ENCODE results near the gene FLNC.

GRCh38 chr7:128878226-128879105 lies 48.3 kb downstream of the FLNC start:
- TF ChIP-seq NR3C1 (CRISPR knock-in tag; IDR thresholded peaks at IDR 0.05), result no peak
- TF ChIP-seq, protein P1, sequence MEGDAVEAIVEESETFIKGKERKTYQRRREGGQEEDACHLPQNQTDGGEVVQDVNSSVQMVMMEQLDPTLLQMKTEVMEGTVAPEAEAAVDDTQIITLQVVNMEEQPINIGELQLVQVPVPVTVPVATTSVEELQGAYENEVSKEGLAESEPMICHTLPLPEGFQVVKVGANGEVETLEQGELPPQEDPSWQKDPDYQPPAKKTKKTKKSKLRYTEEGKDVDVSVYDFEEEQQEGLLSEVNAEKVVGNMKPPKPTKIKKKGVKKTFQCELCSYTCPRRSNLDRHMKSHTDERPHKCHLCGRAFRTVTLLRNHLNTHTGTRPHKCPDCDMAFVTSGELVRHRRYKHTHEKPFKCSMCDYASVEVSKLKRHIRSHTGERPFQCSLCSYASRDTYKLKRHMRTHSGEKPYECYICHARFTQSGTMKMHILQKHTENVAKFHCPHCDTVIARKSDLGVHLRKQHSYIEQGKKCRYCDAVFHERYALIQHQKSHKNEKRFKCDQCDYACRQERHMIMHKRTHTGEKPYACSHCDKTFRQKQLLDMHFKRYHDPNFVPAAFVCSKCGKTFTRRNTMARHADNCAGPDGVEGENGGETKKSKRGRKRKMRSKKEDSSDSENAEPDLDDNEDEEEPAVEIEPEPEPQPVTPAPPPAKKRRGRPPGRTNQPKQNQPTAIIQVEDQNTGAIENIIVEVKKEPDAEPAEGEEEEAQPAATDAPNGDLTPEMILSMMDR (CRISPR knock-in tag; IDR thresholded peaks at IDR 0.05), result no peak
- no peak for TF ChIP-seq ZNF333 (CRISPR knock-in tag; IDR thresholded peaks at IDR 0.05; ENCODE audit: borderline replicate concordance)
- no peak for TF ChIP-seq MXI1 (IDR thresholded peaks at IDR 0.05; ENCODE audit: borderline replicate concordance, low read depth, low read length)
